Peyer's patch (tissue), 4 donors: ENCODE data around the gene EMC10.

Experiments used
- POLR2A ChIP-seq, 2 donors: fragments of 450-650 bp; IDR thresholded peaks; one replicate each; pipeline ENCODE4 v1.5.1; 2017; ENCODE audit warnings: antibody characterized with exemption in 2 of 2, mild to moderate bottlenecking in 2 of 2, moderate library complexity in 2 of 2
- TF ChIP-seq, protein P1 (sequence below), 6 experiments: fragments of 450-650 bp in 4 of 6; fragments of 200-600 bp in 2 of 6; sonication (generic) in 1 of 6; IDR thresholded peaks; one replicate each; pipeline ENCODE4 v1.5.1; 2017 to 2019; ENCODE audit warnings: antibody characterized with exemption in 6 of 6, mild to moderate bottlenecking in 3 of 6, moderate library complexity in 1 of 6

DNA sequence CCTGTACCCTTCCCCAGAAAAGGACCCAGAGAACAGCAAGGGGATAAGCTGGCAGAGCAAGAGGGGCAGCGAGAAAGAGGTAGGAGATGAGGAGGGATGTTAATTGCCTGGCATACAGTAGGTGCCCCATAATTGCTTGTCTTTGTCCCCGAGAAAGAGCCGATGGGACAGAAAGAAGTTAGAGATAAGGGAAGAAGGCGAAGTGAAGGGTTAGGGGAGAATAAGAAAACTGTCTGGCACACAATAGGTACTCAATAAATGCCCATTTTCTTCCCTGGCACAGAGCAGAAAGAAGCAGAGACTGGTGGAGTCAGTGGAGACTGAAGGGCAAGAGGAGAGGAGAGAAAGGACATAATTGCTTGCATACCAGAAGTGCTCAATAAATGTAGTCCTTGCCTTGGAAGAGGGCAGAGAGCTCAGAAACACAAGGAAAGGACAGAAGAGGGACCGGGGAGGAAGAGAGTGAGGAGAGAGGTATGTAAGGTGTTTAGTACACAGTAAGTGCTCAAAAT, 18.8 kb downstream of the EMC10 start:
- TF ChIP-seq, protein P1, sequence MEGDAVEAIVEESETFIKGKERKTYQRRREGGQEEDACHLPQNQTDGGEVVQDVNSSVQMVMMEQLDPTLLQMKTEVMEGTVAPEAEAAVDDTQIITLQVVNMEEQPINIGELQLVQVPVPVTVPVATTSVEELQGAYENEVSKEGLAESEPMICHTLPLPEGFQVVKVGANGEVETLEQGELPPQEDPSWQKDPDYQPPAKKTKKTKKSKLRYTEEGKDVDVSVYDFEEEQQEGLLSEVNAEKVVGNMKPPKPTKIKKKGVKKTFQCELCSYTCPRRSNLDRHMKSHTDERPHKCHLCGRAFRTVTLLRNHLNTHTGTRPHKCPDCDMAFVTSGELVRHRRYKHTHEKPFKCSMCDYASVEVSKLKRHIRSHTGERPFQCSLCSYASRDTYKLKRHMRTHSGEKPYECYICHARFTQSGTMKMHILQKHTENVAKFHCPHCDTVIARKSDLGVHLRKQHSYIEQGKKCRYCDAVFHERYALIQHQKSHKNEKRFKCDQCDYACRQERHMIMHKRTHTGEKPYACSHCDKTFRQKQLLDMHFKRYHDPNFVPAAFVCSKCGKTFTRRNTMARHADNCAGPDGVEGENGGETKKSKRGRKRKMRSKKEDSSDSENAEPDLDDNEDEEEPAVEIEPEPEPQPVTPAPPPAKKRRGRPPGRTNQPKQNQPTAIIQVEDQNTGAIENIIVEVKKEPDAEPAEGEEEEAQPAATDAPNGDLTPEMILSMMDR (IDR thresholded peaks at IDR 0.05): no peak
- no peak for TF ChIP-seq POLR2A (IDR thresholded peaks at IDR 0.05)
